Liver (tissue), 9 donors: ENCODE measurements around the gene CDCA4. TPM values are rescaled to one million over a fixed set of nuclear protein-coding genes. Genes with fewer than 3 reads are reported as not detected.

Experiments used
- DNase-seq: peaks from one replicate; pipeline ENCODE4 v3.0.0-alpha.2; 2017; ENCODE audit warnings: low spot score
- H3K27ac ChIP-seq, 2 donors: one replicate each; pipeline ENCODE4 v1.7.0; 2013; ENCODE audit warnings: inconsistent platforms in 2 of 2, low read length in 2 of 2, control low read depth in 1 of 2, low read depth in 1 of 2, mild to moderate bottlenecking in 1 of 2
- H3K27me3 ChIP-seq, 4 donors: one replicate each; pipeline versions ENCODE4 v1.6.1 to v1.7.0; 2013; ENCODE audit warnings: low read length in 3 of 4, inconsistent platforms in 1 of 4, mild to moderate bottlenecking in 1 of 4, moderate library complexity in 1 of 4; ENCODE audit not compliant: control insufficient read depth in 4 of 4, insufficient read depth in 4 of 4
- H3K36me3 ChIP-seq, 4 donors: one replicate each; pipeline versions ENCODE4 v1.6.1 to v1.7.0; 2013; ENCODE audit warnings: low read length in 3 of 4, mild to moderate bottlenecking in 3 of 4, low read depth in 1 of 4, moderate library complexity in 1 of 4; ENCODE audit not compliant: control insufficient read depth in 4 of 4, insufficient read depth in 3 of 4
- H3K4me1 ChIP-seq, 4 donors: one replicate each; pipeline versions ENCODE4 v1.6.1 to v1.7.0; 2013; ENCODE audit warnings: low read length in 3 of 4, mild to moderate bottlenecking in 3 of 4, moderate library complexity in 1 of 4; ENCODE audit not compliant: control insufficient read depth in 4 of 4, insufficient read depth in 4 of 4
- H3K4me3 ChIP-seq, 3 donors: one replicate each; pipeline versions ENCODE4 v1.6.1 to v1.7.0; 2013; ENCODE audit warnings: low read length in 3 of 3, control low read depth in 1 of 3, low read depth in 1 of 3, mild to moderate bottlenecking in 1 of 3
- H3K9ac ChIP-seq, 2 donors: one replicate each; pipeline ENCODE4 v1.7.0; 2013; ENCODE audit warnings: low read length in 2 of 2, mild to moderate bottlenecking in 2 of 2, moderate library complexity in 2 of 2, control low read depth in 1 of 2, low read depth in 1 of 2
- H3K9me3 ChIP-seq, 4 donors: one replicate each; pipeline versions ENCODE4 v1.6.1 to v1.7.0; 2013; ENCODE audit warnings: low read length in 3 of 4; ENCODE audit not compliant: control insufficient read depth in 4 of 4
- ATF3 ChIP-seq: IDR thresholded peaks from 2 replicates; pipeline ENCODE4 v1.6.1; 2016; ENCODE audit warnings: antibody characterized with exemption
- CTCF ChIP-seq: fragments of 150-350 bp; IDR thresholded peaks from 2 replicates; pipeline ENCODE4 v1.5.1; 2017; ENCODE audit warnings: improper control_type of control experiment, low read depth, low read length; ENCODE audit not compliant: missing input control
- EGR1 ChIP-seq, 2 donors: IDR thresholded peaks; 2 replicates each; pipeline ENCODE4 v1.6.1; 2016 to 2018; ENCODE audit warnings: antibody characterized with exemption in 2 of 2, low read depth in 2 of 2
- FOXA1 ChIP-seq: IDR thresholded peaks from 2 replicates; pipeline ENCODE4 v1.6.1; 2016; ENCODE audit warnings: antibody characterized with exemption
- FOXA2 ChIP-seq: IDR thresholded peaks from 2 replicates; pipeline ENCODE4 v1.6.1; 2016; ENCODE audit warnings: antibody characterized with exemption
- GABPA ChIP-seq, 2 donors: IDR thresholded peaks in 1 of 2; conservative IDR thresholded peaks in 1 of 2; 2 replicates each; pipeline ENCODE4 v1.6.1; 2016; ENCODE audit warnings: antibody characterized with exemption in 2 of 2, mild to moderate bottlenecking in 1 of 2, moderate library complexity in 1 of 2
- HNF4A ChIP-seq, 2 donors: conservative IDR thresholded peaks; 2 replicates each; pipeline ENCODE4 v1.6.1; 2016; ENCODE audit warnings: antibody characterized with exemption in 2 of 2, mild to moderate bottlenecking in 2 of 2
- JUND ChIP-seq, 2 donors: IDR thresholded peaks; 2 replicates each; pipeline ENCODE4 v1.6.1; 2016; ENCODE audit warnings: antibody characterized with exemption in 2 of 2
- NR2F2 ChIP-seq: IDR thresholded peaks from 2 replicates; pipeline ENCODE4 v1.6.1; 2016; ENCODE audit warnings: antibody characterized with exemption
- RAD21 ChIP-seq, 2 donors: IDR thresholded peaks; 2 replicates each; pipeline ENCODE4 v1.6.1; 2016; ENCODE audit warnings: antibody characterized with exemption in 2 of 2, mild to moderate bottlenecking in 2 of 2
- REST ChIP-seq: IDR thresholded peaks from 2 replicates; pipeline ENCODE4 v1.6.1; 2016; ENCODE audit warnings: antibody characterized with exemption, mild to moderate bottlenecking
- SP1 ChIP-seq: IDR thresholded peaks from 2 replicates; pipeline ENCODE4 v1.6.1; 2018; ENCODE audit warnings: antibody characterized with exemption, mild to moderate bottlenecking
- TAF1 ChIP-seq: conservative IDR thresholded peaks from 2 replicates; pipeline ENCODE4 v1.6.1; 2016; ENCODE audit warnings: antibody characterized with exemption, mild to moderate bottlenecking
- YY1 ChIP-seq: IDR thresholded peaks from 2 replicates; pipeline ENCODE4 v1.6.1; 2016; ENCODE audit warnings: antibody characterized with exemption, mild to moderate bottlenecking
- WGBS: extraction: QIAGEN DNeasy Blood & Tissue Kit; methylation state at CpG from one replicate; pipeline ENCODE4 v1.1.7; 2013; 5-methylcytosine and 5-hydroxymethylcytosine counted together
- polyA plus RNA-seq, 2 donors: library from polyadenylated mRNA; stranded (reverse) in 1 of 2; unstranded in 1 of 2; fragments of 200-250 nt in 1 of 2; fragments of >200 nt in 1 of 2; fragmentation: Nextera tagmentation in 1 of 2; extraction: Ambion mirVana in 1 of 2; gene quantifications; one replicate each; pipeline versions ENCODE4 v1.2.1 to v1.2.3, GENCODE V29; 2013 to 2015
- total RNA-seq, 2 donors: library from RNA; depleted of rRNA; stranded (reverse); fragments of >200 nt; gene quantifications; one replicate each; pipeline ENCODE4 v1.2.3, GENCODE V29; 2014
- TF ChIP-seq, protein P1 (sequence below): IDR thresholded peaks from 2 replicates; pipeline ENCODE4 v1.6.1; 2016; ENCODE audit warnings: antibody characterized with exemption
- donor health status: healthy.
- donor health status: healthy.
- donor health status: healthy.
- donor health status: healthy.
- donor health status: healthy.

Gene CDCA4
- total and polyA plus RNA-seq, 4 donors, result 1.2 to 34.5 (median 2.7) TPM

DNA sequence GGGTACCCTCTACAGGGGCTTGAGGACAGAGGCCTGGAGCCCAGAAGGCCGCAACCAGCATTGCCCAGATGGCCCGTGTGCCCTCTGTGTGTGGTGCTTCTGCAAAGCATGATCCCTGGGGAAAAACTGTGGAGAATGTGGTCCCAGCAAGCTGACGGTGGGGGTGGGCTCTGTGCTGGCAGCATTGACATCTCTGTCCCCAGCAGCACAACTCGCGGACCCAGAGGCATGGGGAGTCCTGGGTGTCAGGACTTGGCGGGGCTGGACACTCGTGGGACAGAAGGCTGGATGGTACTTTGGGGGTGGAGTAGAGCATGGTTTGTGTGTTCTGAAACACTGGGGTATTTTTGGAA lies 31.0 kb downstream of the CDCA4 start:
- 93% methylated on average over 7 of the region's 7 CpGs for WGBS
- DNase-seq, result no peak

More for the DNA sequence above, 31.0 kb downstream of the CDCA4 start:
- H3K4me1 ChIP-seq, result peaks cover 1 to 12% (median 9%) of the 10 kb centered on the region in 4 donors
- peaks cover 0 to 14% (median 3%) of the 10 kb centered on the region in 4 donors for H3K36me3 ChIP-seq
- TF ChIP-seq CTCF (no peak), SP1 (no peak), YY1 (no peak), JUND (IDR thresholded peaks at IDR 0.05) (no peak), HNF4A (conservative IDR thresholded peaks at IDR 0.05) (no peak), REST (no peak), FOXA2 (no peak), FOXA1 (no peak), NR2F2 (no peak), RAD21 (IDR thresholded peaks at IDR 0.05) (no peak), GABPA (IDR thresholded peaks at IDR 0.05 in 1 of 2, conservative IDR thresholded peaks at IDR 0.05 in 1 of 2) (no peak), TAF1 (no peak), ATF3 (no peak), EGR1 (IDR thresholded peaks at IDR 0.05; ENCODE audit: low read depth in 2 of 2) (no peak)
- TF ChIP-seq, protein P1, sequence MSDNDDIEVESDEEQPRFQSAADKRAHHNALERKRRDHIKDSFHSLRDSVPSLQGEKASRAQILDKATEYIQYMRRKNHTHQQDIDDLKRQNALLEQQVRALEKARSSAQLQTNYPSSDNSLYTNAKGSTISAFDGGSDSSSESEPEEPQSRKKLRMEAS, result no peak
- H3K9ac ChIP-seq, result no peak overlapping the region
- H3K4me3 ChIP-seq, result no peak overlapping the region
- no peaks in the 10 kb centered on the region for H3K9me3 ChIP-seq
- no peak overlapping the region for H3K27ac ChIP-seq
- no peaks in the 10 kb centered on the region for H3K27me3 ChIP-seq
